NCI-H446 (cell line): Measurements from ENCODE around the gene ERC1.
A peak's percentile ranks its signal among the peaks of the same experiment; 100 is the strongest.
"Not testable (repeated sequence)": the region's sequence is repeated elsewhere in the genome, so short reads cannot be mapped to it uniquely, and the experiment has no call there.

ENCODE experiments used
- DNase-seq, 2 experiments: peaks; one replicate each; lab custom pipeline; 2025; lab: John Stamatoyannopoulos, UW

ERC1 gene

GRCh38 chr12:1073652-1074051, 82.6 kb downstream of the ERC1 start:
- no peak for DNase-seq

DNA sequence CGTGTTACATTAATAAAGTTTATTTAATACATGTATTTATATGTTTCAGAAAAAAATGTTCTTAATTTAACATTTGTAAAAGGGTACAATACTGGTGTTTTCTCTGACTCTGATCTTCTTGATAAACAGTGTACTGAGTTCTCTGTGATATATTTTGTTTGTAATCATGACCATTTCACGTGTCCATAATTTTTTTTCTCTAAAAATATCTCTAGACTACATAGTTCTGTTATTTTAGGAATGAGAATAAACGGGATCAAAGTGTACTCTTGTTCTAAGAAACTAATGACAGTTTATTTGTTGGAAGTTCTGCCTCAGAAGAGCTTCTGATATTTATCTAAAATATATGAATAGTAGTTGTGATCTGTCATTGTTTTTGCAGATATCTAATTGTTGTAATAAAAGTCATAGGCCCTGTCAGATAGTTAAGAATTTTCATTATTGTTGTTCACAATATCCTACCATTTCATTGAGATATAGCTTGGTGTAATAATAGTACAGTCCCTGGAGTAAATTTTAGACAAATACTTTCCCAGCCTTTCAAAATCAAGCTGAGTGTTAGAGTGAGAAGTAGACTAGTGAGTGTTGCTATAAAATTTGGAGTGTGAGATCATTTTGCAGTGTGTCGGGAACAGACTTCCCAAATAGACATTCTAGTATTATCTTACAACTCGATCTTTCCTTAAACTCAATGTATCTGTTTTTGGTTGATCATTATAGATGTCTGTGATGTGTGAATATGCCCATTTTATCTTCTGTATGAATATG, 86.2 kb downstream of the ERC1 start:
- no peak for DNase-seq

GRCh38 chr12:1078002-1078401, 87.0 kb downstream of the ERC1 start:
- DNase-seq = no peak

- DNase-seq = no peak
Observed at GRCh38 chr12:1080520-1081223, 89.6 kb downstream of the ERC1 start.

DNA sequence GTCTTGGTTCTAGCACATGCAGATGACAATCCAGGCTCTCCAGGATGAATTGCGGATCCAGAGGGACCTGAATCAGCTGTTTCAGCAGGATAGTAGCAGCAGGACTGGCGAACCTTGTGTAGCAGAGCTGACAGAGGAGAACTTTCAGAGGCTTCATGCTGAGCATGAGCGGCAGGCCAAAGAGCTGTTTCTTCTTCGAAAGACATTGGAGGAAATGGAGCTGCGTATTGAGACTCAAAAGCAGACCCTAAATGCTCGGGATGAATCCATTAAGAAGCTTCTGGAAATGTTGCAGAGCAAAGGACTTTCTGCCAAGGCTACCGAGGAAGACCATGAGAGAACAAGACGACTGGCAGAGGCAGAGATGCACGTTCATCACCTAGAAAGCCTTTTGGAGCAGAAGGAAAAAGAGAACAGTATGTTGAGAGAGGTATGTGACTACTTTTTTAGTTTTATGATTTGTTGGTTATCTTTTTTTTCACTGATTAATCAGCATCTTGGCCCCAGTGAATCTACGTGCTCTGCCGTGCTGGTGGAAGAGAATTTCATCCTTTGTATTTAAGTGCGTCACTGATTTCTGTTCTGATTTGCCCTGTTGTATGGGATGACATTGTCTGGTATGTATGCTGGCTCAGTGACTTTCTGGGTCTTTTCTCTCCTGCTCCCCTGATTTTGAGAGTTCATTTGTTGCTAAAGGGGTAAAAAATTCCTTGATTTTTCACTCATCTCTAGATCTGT, 92.3 kb downstream of the ERC1 start:
- peak in 1 of 2 experiments; percentile 44 for DNase-seq

GRCh38 chr12:1083889-1084262, 92.9 kb downstream of the ERC1 start:
- DNase-seq = peak; percentile 48 to 80

DNA sequence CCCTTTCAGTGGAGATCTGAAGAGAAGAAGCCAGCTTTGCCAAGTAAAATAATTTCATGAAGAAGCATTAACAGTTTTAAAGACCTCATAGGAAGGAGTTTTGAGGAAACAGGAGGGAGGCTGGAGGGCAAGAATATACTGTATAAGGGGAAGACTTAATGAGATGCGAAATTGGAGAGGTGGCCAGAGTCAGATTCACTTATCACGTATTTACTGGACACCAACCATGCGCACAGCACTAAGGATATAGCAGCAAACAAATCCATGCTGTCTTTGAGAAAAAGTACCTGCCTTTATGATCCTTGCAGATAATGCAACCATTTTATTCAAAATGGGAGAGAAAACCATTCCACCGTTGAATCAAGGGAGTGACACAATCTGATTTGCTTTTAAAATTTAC, 100.3 kb downstream of the ERC1 start:
- no peak for DNase-seq

- DNase-seq = peak; percentile 74 to 75
Observed at GRCh38 chr12:1093166-1093751, 102.2 kb downstream of the ERC1 start.

- DNase-seq = no peak
Observed at GRCh38 chr12:1094714-1095113, 103.7 kb downstream of the ERC1 start.

DNA sequence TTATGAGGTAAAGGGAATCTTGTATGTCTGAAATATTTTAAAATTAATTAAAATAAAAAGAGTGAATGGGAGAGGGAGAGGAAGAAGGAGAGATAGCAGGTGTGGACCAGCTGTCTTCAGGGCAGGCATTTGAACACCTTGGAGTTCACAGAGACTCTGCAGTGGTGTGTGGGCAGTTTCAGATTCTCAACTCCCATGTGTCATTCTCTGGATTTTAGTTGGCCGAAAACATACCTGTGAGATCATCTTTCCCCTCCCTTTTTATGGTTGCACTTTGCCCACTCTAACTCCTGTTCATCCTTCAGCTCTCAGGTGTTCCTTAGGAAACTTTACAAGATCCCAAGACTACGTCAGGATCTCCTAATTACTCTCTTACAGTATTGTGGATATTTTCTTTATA, 108.1 kb downstream of the ERC1 start:
- no peak for DNase-seq

DNA sequence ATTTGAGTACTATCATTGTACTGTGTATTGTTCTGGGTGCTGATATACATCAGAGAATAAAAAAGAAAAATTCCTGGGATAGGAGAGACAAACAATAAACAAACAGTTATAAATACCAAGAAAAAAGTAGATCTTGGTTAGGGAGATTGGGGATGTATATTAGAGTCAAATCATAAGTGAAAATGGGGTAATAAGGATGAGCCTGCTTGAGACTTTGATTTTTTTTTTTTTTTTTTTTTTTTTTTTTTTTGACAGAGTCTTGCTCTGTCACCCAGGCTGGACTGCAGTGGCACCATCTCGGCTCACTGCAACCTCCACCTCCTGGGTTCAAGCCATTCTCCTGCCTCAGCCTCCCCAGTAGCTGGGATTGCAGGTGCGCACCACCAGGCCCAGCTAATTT, 108.6 kb downstream of the ERC1 start:
- DNase-seq = not testable (repeated sequence)

DNA sequence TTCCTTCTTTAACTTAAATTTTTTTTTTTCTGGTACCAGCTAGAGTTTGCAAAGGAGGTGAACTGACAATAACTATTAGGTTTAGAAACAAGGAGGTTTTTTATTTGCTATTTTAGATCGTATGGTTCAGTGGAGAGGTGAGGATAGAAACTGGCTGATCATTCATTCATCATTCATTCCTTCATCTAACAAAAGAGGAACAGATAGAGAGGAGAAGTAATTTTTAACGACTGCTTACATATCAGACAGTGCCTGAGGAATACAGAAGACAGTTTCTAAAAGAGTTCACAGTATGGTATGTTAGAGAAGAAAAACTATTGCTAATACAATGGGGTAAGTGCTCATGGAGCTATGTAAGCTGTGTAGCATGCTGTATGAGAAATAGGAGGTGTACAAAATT, 111.1 kb downstream of the ERC1 start:
- DNase-seq = no peak

DNA sequence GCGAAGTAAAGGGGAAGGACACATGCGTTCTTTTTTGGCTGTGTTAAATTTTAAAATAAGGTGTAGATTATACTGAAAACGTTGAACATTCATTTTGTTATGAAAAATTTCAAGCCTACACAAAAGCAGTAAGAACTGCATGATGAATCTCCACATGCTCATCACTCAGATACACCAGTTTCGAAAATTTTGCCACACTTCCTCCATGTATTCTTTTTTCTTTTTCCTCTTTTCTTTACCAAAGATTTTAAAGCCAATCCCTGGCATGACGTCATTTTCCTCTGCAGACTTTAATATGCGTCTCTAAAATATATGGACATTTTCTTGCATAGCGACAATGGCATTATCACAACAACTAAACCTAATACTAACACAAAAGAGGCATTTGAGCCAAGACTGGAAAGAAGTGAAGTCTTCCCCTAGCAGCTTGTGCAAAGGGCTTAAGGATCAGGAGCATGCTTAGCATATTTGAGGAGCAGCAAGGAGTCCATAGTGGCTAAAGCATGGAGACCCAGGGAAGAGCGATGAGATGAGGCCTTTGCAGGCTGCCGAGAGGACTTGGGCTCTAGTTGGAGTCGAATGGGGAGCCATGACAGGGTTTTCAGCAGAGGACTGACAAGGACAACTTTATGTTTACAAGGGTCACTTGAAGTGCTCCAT, 111.9 kb downstream of the ERC1 start:
- no peak for DNase-seq

DNA sequence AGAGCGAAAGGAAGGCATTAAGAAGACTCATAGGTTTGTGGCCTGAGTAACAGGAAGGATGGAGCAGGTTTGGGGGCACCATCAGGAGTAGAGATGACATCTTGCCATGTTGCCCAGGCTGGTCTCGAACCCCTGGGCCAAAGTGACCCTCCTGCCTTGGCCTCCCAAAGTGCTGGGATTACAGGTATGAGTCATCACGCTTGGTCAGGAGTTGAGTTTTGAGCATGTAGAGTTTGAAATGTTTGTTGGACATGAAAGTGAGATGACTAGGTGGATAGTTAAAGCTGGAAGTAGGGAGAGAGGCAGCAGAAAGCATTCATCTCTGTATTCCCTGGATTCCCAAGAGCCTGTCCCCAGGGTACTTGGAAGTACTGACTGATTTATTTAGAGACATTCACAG, 112.6 kb downstream of the ERC1 start:
- no peak for DNase-seq

- DNase-seq = no peak
Observed at GRCh38 chr12:1104088-1104800, 113.2 kb downstream of the ERC1 start.

- DNase-seq = no peak
Observed at GRCh38 chr12:1107669-1108068, 116.6 kb downstream of the ERC1 start.

DNA sequence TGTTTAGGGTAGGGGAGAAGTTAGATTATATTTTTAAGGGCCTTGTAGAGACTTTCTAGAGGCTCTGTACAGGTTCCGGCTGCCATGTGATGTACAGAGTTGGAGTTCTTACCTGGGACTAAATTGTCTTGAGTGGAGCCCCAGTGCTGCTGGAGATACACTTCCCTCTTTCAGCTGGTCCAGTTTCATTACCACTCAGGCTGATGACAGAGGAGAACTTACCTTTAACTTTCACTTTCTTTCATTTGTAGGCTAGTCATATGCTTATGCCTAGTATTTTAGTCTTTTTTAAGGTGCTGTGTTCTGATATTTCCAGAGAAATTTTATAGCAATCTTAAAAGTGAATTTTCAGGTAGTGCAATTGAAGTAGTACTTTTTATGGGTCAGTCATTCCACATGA, 117.3 kb downstream of the ERC1 start:
- no peak for DNase-seq

DNA sequence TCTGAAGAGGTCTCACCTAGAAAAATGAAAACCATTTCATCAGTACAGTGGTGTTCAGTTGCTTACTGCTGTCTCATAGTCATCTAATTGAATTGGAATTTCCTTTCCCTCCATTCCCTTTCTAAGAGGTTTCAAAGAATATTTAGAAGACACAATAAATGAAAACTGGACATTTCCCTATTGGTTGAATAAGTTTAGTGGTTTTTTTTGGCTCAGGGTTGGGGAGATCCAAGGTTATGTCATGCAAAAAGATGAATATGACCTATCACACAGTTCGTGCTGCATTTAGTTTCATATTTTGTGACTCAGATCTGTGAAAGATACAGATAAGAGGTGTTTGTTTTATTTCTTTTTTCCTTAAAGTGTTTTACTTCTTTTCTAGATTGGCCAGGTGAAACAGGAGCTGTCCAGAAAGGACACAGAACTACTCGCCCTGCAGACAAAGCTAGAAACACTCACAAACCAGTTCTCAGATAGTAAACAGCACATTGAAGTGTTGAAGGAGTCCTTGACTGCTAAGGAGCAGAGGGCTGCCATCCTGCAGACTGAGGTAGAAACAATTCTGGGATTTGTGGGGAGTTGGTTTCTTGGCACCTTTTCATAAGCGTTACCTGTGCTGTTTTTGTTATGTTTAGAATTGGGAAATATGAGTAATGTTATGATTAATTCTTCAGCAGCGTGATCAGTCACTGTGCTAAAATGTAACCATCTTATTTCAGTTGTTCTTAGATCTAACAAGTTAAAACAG, 124.6 kb downstream of the ERC1 start:
- no peak for DNase-seq

DNA sequence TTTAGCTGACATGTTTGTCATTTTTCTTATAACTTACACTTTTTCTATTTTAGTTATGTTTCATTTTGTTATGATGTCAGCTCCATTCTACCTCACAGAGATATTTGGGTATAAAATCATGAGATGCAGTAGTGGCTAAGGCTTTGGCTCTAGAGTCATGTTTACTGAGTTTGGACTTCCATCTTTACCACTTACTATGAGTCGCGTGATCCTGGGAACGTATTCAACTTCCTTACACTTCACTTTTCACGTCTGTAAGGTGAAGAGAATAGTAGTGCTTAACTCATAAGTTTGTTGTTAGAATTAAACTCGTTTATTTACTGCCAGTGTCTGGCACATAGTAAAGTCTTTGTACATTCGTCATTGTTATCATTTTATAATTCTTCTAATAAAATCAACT, 126.3 kb downstream of the ERC1 start:
- DNase-seq = no peak

- peak; percentile 64 to 84 for DNase-seq
Observed at GRCh38 chr12:1117970-1118563, 127.0 kb downstream of the ERC1 start.
